ENCODE results near the gene FOXQ1. TPM values are rescaled to one million over a fixed set of nuclear protein-coding genes. Genes with fewer than 3 reads are reported as not detected.
A peak's percentile ranks its signal among the peaks of the same experiment; 100 is the strongest.

Gene FOXQ1
- total RNA-seq, 1 donor from 2014 or later = 27.9 TPM

DNA sequence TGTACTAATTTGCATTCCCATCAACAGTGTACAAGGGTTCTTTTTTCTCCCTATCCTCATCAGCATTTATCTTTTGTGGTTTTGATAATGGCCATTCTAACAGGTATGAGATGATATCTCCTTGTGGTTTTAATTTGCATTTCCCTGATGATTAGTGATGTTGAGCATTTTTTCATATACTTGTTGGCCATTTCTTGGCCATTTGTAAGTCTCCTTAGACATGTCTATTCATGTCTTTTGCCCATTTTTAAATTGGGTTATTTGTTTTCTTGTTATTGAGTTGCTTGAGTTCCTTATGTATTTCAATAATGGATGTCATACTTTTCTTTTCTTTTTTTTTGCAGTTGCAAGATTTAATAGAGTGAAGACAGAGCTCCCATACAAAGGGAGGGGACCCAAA, 17.8 kb downstream of the FOXQ1 start:
- Mint-ChIP-seq H3K4me1 (ENCODE audit: unreplicated experiment) (peaks cover 2% of the 10 kb centered on the region), H3K4me3 (no peak overlapping the region), H3K36me3 (no peaks in the 10 kb centered on the region), H3K27ac (no peak overlapping the region), H3K27me3 (peaks cover 30% of the 10 kb centered on the region), H3K9me3 (no peaks in the 10 kb centered on the region)
- DNase-seq (ENCODE audit: extremely low spot score, unreplicated experiment) = no peak
- TF ChIP-seq, protein P1, sequence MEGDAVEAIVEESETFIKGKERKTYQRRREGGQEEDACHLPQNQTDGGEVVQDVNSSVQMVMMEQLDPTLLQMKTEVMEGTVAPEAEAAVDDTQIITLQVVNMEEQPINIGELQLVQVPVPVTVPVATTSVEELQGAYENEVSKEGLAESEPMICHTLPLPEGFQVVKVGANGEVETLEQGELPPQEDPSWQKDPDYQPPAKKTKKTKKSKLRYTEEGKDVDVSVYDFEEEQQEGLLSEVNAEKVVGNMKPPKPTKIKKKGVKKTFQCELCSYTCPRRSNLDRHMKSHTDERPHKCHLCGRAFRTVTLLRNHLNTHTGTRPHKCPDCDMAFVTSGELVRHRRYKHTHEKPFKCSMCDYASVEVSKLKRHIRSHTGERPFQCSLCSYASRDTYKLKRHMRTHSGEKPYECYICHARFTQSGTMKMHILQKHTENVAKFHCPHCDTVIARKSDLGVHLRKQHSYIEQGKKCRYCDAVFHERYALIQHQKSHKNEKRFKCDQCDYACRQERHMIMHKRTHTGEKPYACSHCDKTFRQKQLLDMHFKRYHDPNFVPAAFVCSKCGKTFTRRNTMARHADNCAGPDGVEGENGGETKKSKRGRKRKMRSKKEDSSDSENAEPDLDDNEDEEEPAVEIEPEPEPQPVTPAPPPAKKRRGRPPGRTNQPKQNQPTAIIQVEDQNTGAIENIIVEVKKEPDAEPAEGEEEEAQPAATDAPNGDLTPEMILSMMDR (conservative IDR thresholded peaks at IDR 0.05) = no peak

GRCh38 chr6:1334684-1335083, 22.8 kb downstream of the FOXQ1 start:
- peak overlapping the region; percentile 48 for H3K27ac Mint-ChIP-seq
- no peaks in the 10 kb centered on the region for H3K9me3 Mint-ChIP-seq
- H3K36me3 Mint-ChIP-seq = no peaks in the 10 kb centered on the region
- TF ChIP-seq, protein P1 (conservative IDR thresholded peaks at IDR 0.05) = no peak
- no peak for DNase-seq (ENCODE audit: extremely low spot score, unreplicated experiment)
- peaks cover 35% of the 10 kb centered on the region for H3K27me3 Mint-ChIP-seq
- peaks cover 12% of the 10 kb centered on the region for H3K4me1 Mint-ChIP-seq (ENCODE audit: unreplicated experiment)
- H3K4me3 Mint-ChIP-seq = peak overlapping the region; percentile 17

- Mint-ChIP-seq H3K36me3 (no peaks in the 10 kb centered on the region), H3K9me3 (no peaks in the 10 kb centered on the region), H3K27me3 (peaks cover 43% of the 10 kb centered on the region), H3K4me3 (peak overlapping the region; percentile 69), H3K4me1 (ENCODE audit: unreplicated experiment) (peaks cover 12% of the 10 kb centered on the region), H3K27ac (peak overlapping the region; percentile 94)
- no peak for DNase-seq (ENCODE audit: extremely low spot score, unreplicated experiment)
- TF ChIP-seq, protein P1 (conservative IDR thresholded peaks at IDR 0.05) = no peak
Observed at GRCh38 chr6:1335367-1336037, 23.6 kb downstream of the FOXQ1 start.

- no peak for DNase-seq (ENCODE audit: extremely low spot score, unreplicated experiment)
- Mint-ChIP-seq H3K36me3 (no peaks in the 10 kb centered on the region), H3K27ac (peak overlapping the region; percentile 94), H3K4me3 (peak overlapping the region; percentile 56), H3K4me1 (ENCODE audit: unreplicated experiment) (peaks cover 12% of the 10 kb centered on the region), H3K27me3 (peaks cover 47% of the 10 kb centered on the region), H3K9me3 (no peaks in the 10 kb centered on the region)
- TF ChIP-seq, protein P1 (conservative IDR thresholded peaks at IDR 0.05) = peak; percentile 58
Observed at GRCh38 chr6:1336246-1336843, 24.4 kb downstream of the FOXQ1 start.

- Mint-ChIP-seq H3K9me3 (no peaks in the 10 kb centered on the region), H3K27ac (no peak overlapping the region), H3K4me3 (no peak overlapping the region), H3K36me3 (no peaks in the 10 kb centered on the region), H3K4me1 (ENCODE audit: unreplicated experiment) (peaks cover 12% of the 10 kb centered on the region), H3K27me3 (peaks cover 59% of the 10 kb centered on the region)
- TF ChIP-seq, protein P1 (conservative IDR thresholded peaks at IDR 0.05) = no peak
- no peak for DNase-seq (ENCODE audit: extremely low spot score, unreplicated experiment)
Observed at GRCh38 chr6:1337791-1338190, 25.9 kb downstream of the FOXQ1 start.

Data from type B pancreatic cell (in vitro differentiated cells).